HG02798 (cell line): ENCODE measurements around the gene SYCE3.
A peak's percentile ranks its signal among the peaks of the same experiment; 100 is the strongest.
"Not testable (repeated sequence)": the region's sequence is repeated elsewhere in the genome, so short reads cannot be mapped to it uniquely, and the experiment has no call there.

Source experiments
- ATAC-seq: cut with Tn5 transposase; IDR thresholded peaks from one replicate; pipeline ENCODE4 v1.9.1; 2021; ENCODE audit warnings: mild to moderate bottlenecking; ENCODE audit not compliant: unreplicated experiment, poor library complexity

Gene SYCE3

GRCh38 chr22:50522806-50523438 lies 39.8 kb downstream of the SYCE3 start:
- ATAC-seq, result no peak

- ATAC-seq, result no peak
These were observed 40.4 kb downstream of the SYCE3 start for GRCh38 chr22:50522208-50522805.

- ATAC-seq, result no peak
These were observed 41.0 kb downstream of the SYCE3 start for GRCh38 chr22:50521710-50522109.

GRCh38 chr22:50520826-50521453 lies 41.8 kb downstream of the SYCE3 start:
- no peak for ATAC-seq

GRCh38 chr22:50520184-50520583 lies 42.5 kb downstream of the SYCE3 start:
- ATAC-seq, result not testable (repeated sequence)

- no peak for ATAC-seq
These were observed 43.6 kb downstream of the SYCE3 start for GRCh38 chr22:50519151-50519550.

- ATAC-seq, result no peak
These were observed 44.1 kb downstream of the SYCE3 start for GRCh38 chr22:50518606-50519005.

- no peak for ATAC-seq
These were observed 45.0 kb downstream of the SYCE3 start for GRCh38 chr22:50517495-50518260.

- ATAC-seq, result no peak
These were observed 45.8 kb downstream of the SYCE3 start for GRCh38 chr22:50516891-50517290.

- ATAC-seq, result no peak
These were observed 46.7 kb downstream of the SYCE3 start for GRCh38 chr22:50516068-50516467.

GRCh38 chr22:50513175-50513574 lies 49.5 kb downstream of the SYCE3 start:
- no peak for ATAC-seq

- ATAC-seq, result no peak
These were observed 53.8 kb downstream of the SYCE3 start for GRCh38 chr22:50508897-50509296.

- ATAC-seq, result peak; percentile 81
These were observed 54.5 kb downstream of the SYCE3 start, which contains the start of gene NCAPH2 for GRCh38 chr22:50507991-50508884. Gene NCAPH2 (plus strand): TSS chr22:50508224. CDS start chr22:50508338, 114 bp downstream.

- ATAC-seq, result peak; percentile 68
These were observed 55.2 kb downstream of the SYCE3 start, which contains the start of gene LMF2 for GRCh38 chr22:50507421-50507990. Gene LMF2 (minus strand): TSS chr22:50507702. CDS start chr22:50507675, 27 bp downstream.

GRCh38 chr22:50506611-50507420 lies 55.9 kb downstream of the SYCE3 start:
- no peak for ATAC-seq

GRCh38 chr22:50505776-50506610 lies 56.7 kb downstream of the SYCE3 start:
- no peak for ATAC-seq

GRCh38 chr22:50505276-50505775 lies 57.4 kb downstream of the SYCE3 start:
- no peak for ATAC-seq
